Esophagus squamous epithelium (tissue), 5 donors: ENCODE results near the gene TBC1D14. TPM values are rescaled to one million over a fixed set of nuclear protein-coding genes. Genes with fewer than 3 reads are reported as not detected.

Experiments
- DNase-seq: peaks from one replicate; lab custom pipeline; 2025; lab: John Stamatoyannopoulos, UW
- H3K27ac ChIP-seq, 4 donors: fragments of 200-600 bp; sonication (generic); one replicate each; pipeline ENCODE4 v1.5.1; 2016 to 2019; ENCODE audit warnings: mild to moderate bottlenecking in 1 of 4
- H3K27me3 ChIP-seq, 4 donors: fragments of 200-600 bp; sonication (generic); 1 replicate in 3 of 4; 2 replicates in 1 of 4; pipeline versions ENCODE4 v1.5.1 to v1.6.0; 2017 to 2021; ENCODE audit warnings: antibody characterized with exemption in 1 of 4
- H3K36me3 ChIP-seq, 3 donors: fragments of 200-600 bp; sonication (generic); one replicate each; pipeline ENCODE4 v1.5.1; 2016 to 2019
- H3K4me1 ChIP-seq, 3 donors: fragments of 200-600 bp; sonication (generic); one replicate each; pipeline ENCODE4 v1.5.1; 2017 to 2019
- H3K4me3 ChIP-seq, 4 donors: fragments of 200-600 bp; sonication (generic); 1 replicate in 3 of 4; 2 replicates in 1 of 4; pipeline ENCODE4 v1.5.1; 2016 to 2019; ENCODE audit warnings: mild to moderate bottlenecking in 2 of 4, moderate library complexity in 1 of 4
- H3K9me3 ChIP-seq, 3 donors: fragments of 200-600 bp; sonication (generic); one replicate each; pipeline ENCODE4 v1.5.1; 2016 to 2019
- CTCF ChIP-seq, 6 experiments: fragments of 450-650 bp in 4 of 6; fragments of 200-600 bp in 2 of 6; sonication (generic) in 2 of 6; IDR thresholded peaks; one replicate each; pipeline ENCODE4 v1.5.1; 2016 to 2019; ENCODE audit warnings: antibody characterized with exemption in 6 of 6, mild to moderate bottlenecking in 4 of 6, moderate library complexity in 4 of 6
- POLR2A ChIP-seq, 4 donors: fragments of 450-650 bp; IDR thresholded peaks; one replicate each; pipeline ENCODE4 v1.6.1; 2017; ENCODE audit warnings: antibody characterized with exemption in 4 of 4, mild to moderate bottlenecking in 4 of 4, moderate library complexity in 3 of 4
- WGBS, 2 donors: methylation state at CpG; one replicate each; pipeline ENCODE4 v1.1.5; 2018; 5-methylcytosine and 5-hydroxymethylcytosine counted together
- intact Hi-C: fragments of 100-400 bp; cut with DNase I; formaldehyde crosslinking; loops from one replicate; pipeline ENCODE4 v1.15.0; 2022
- total RNA-seq, 4 donors: library from RNA; depleted of rRNA; stranded (reverse); fragments of >200 nt; gene quantifications; one replicate each; pipeline ENCODE4 v1.1.0, GENCODE V29; 2016
- donor health status: DM: yes; HTN: yes; CAD: no.

TBC1D14 gene
- total RNA-seq, 4 donors from 2014 or later, result 28.2 to 50.4 (median 42.1) TPM

GRCh38 chr4:7017446-7018048 is 107.9 kb downstream of the TBC1D14 start:
- H3K4me1 ChIP-seq, result no peaks in the 10 kb centered on the region
- no peaks in the 10 kb centered on the region for H3K9me3 ChIP-seq
- H3K27ac ChIP-seq, result no peak overlapping the region
- TF ChIP-seq POLR2A (IDR thresholded peaks at IDR 0.05) (no peak), CTCF (IDR thresholded peaks at IDR 0.05) (no peak)
- 90 to 95% methylated on average over 6 of the region's 6 CpGs for WGBS, 2 donors
- intact Hi-C loops, result no loop called here
- peaks cover 30 to 99% (median 55%) of the 10 kb centered on the region in 3 donors for H3K36me3 ChIP-seq
- H3K27me3 ChIP-seq, result no peaks in the 10 kb centered on the region
- H3K4me3 ChIP-seq, result no peak overlapping the region
- DNase-seq, result no peak

- TF ChIP-seq POLR2A (IDR thresholded peaks at IDR 0.05) (no peak), CTCF (IDR thresholded peaks at IDR 0.05) (no peak)
- Histone ChIP-seq H3K27me3 (no peaks in the 10 kb centered on the region), H3K27ac (no peak overlapping the region), H3K4me1 (no peaks in the 10 kb centered on the region), H3K4me3 (no peak overlapping the region), H3K9me3 (no peaks in the 10 kb centered on the region), H3K36me3 (peaks cover 27 to 99% (median 50%) of the 10 kb centered on the region in 3 donors)
- intact Hi-C loops, result no loop called here
- DNase-seq, result no peak
- 92 to 93% methylated on average over 8 of the region's 9 CpGs for WGBS, 2 donors
Observed at GRCh38 chr4:7018281-7018680, 108.7 kb downstream of the TBC1D14 start.

GRCh38 chr4:7019367-7019766 is 109.7 kb downstream of the TBC1D14 start:
- 83% methylated on average over 3 of the region's 10 CpGs; no CpG with 5 or more reads in 1 of the 2 donors for WGBS, 2 donors
- Histone ChIP-seq H3K27me3 (no peaks in the 10 kb centered on the region), H3K9me3 (no peaks in the 10 kb centered on the region), H3K4me1 (no peaks in the 10 kb centered on the region), H3K4me3 (no peak overlapping the region), H3K36me3 (peaks cover 31 to 99% (median 48%) of the 10 kb centered on the region in 3 donors), H3K27ac (no peak overlapping the region)
- TF ChIP-seq CTCF (IDR thresholded peaks at IDR 0.05), result no peak
- TF ChIP-seq POLR2A (IDR thresholded peaks at IDR 0.05), result no peak
- no peak for DNase-seq
- intact Hi-C loops, result no loop called here

GRCh38 chr4:7020290-7020689 is 110.7 kb downstream of the TBC1D14 start:
- TF ChIP-seq POLR2A (IDR thresholded peaks at IDR 0.05) (no peak), CTCF (IDR thresholded peaks at IDR 0.05) (no peak)
- Histone ChIP-seq H3K9me3 (no peaks in the 10 kb centered on the region), H3K27me3 (no peaks in the 10 kb centered on the region), H3K4me1 (no peaks in the 10 kb centered on the region), H3K27ac (no peak overlapping the region), H3K36me3 (peaks cover 30 to 99% (median 47%) of the 10 kb centered on the region in 3 donors), H3K4me3 (no peak overlapping the region)
- DNase-seq, result no peak
- 77 to 84% methylated on average over 2 of the region's 2 CpGs for WGBS, 2 donors
- intact Hi-C loops, result no loop called here

- TF ChIP-seq CTCF (IDR thresholded peaks at IDR 0.05) (no peak), POLR2A (IDR thresholded peaks at IDR 0.05) (no peak)
- intact Hi-C loops, result no loop called here
- DNase-seq, result no peak
- no peak overlapping the region for H3K4me3 ChIP-seq
- H3K36me3 ChIP-seq, result peaks cover 35 to 99% (median 47%) of the 10 kb centered on the region in 3 donors
- H3K27me3 ChIP-seq, result no peaks in the 10 kb centered on the region
- no peaks in the 10 kb centered on the region for H3K4me1 ChIP-seq
- H3K27ac ChIP-seq, result no peak overlapping the region
- H3K9me3 ChIP-seq, result no peaks in the 10 kb centered on the region
- WGBS, 2 donors, result 82 to 85% methylated on average over 10 to 11 of the region's 11 CpGs
Observed at GRCh38 chr4:7020856-7021255, 111.2 kb downstream of the TBC1D14 start.
